HG02840 (cell line): ENCODE data around the gene LMO4.

Source experiments
- ATAC-seq: cut with Tn5 transposase; IDR thresholded peaks from one replicate; pipeline ENCODE4 v1.9.1; 2021; ENCODE audit warnings: mild to moderate bottlenecking, moderate library complexity, moderate number of reproducible peaks; ENCODE audit not compliant: unreplicated experiment, low FRiP score

The LMO4 gene

GRCh38 chr1:87356591-87356990, 27.9 kb downstream of the LMO4 start:
- ATAC-seq = no peak

- no peak for ATAC-seq
Measured at GRCh38 chr1:87358219-87358618, 29.5 kb downstream of the LMO4 start.

- no peak for ATAC-seq
Measured at GRCh38 chr1:87359586-87359985, 30.9 kb downstream of the LMO4 start.

- no peak for ATAC-seq
Measured at GRCh38 chr1:87362063-87362833, 33.6 kb downstream of the LMO4 start.

- no peak for ATAC-seq
Measured at GRCh38 chr1:87362834-87363426, 34.2 kb downstream of the LMO4 start.

- ATAC-seq = no peak
Measured at GRCh38 chr1:87367549-87367948, 38.9 kb downstream of the LMO4 start.

- ATAC-seq = no peak
Measured at GRCh38 chr1:87368907-87369306, 40.2 kb downstream of the LMO4 start.

GRCh38 chr1:87369736-87370478, 41.2 kb downstream of the LMO4 start:
- no peak for ATAC-seq

GRCh38 chr1:87370544-87370943, 41.9 kb downstream of the LMO4 start:
- ATAC-seq = no peak

GRCh38 chr1:87379306-87379705, 50.6 kb downstream of the LMO4 start:
- no peak for ATAC-seq

- no peak for ATAC-seq
Measured at GRCh38 chr1:87386217-87386790, 57.6 kb downstream of the LMO4 start.

- no peak for ATAC-seq
Measured at GRCh38 chr1:87388411-87388810, 59.7 kb downstream of the LMO4 start.

- ATAC-seq = no peak
Measured at GRCh38 chr1:87389011-87389410, 60.3 kb downstream of the LMO4 start.

- ATAC-seq = no peak
Measured at GRCh38 chr1:87389546-87389945, 60.9 kb downstream of the LMO4 start.

GRCh38 chr1:87392248-87393192, 63.8 kb downstream of the LMO4 start:
- ATAC-seq = no peak

- ATAC-seq = no peak
Measured at GRCh38 chr1:87393445-87394085, 64.9 kb downstream of the LMO4 start.

GRCh38 chr1:87394513-87394912, 65.8 kb downstream of the LMO4 start:
- no peak for ATAC-seq

- no peak for ATAC-seq
Measured at GRCh38 chr1:87394982-87395381, 66.3 kb downstream of the LMO4 start.
